ENCODE data around the gene HMGCS2.

HMGCS2 gene

DNA sequence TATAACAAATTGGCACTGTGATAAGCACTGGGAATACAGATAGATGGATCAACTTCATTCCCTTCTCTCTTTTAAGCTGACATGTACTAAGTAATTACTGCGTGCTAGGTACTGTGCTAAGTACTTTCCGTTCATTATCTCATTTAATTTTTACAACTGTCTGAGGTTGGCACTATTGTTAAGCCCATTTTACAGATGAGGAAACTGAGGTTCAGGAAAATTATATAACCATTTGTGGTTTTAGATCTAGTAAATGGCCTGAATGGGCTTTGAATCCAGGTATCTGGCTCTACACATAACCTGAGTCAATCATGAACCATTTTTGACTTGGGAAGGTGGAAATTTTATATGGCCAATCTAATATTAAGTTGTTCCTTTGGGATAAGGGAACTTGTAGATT lies 3.6 kb upstream of the HMGCS2 start:
- FAIRE-seq, result no peak
- DNase-seq (ENCODE audit: insufficient read length, low spot score), result no peak
- TF ChIP-seq, protein P1, sequence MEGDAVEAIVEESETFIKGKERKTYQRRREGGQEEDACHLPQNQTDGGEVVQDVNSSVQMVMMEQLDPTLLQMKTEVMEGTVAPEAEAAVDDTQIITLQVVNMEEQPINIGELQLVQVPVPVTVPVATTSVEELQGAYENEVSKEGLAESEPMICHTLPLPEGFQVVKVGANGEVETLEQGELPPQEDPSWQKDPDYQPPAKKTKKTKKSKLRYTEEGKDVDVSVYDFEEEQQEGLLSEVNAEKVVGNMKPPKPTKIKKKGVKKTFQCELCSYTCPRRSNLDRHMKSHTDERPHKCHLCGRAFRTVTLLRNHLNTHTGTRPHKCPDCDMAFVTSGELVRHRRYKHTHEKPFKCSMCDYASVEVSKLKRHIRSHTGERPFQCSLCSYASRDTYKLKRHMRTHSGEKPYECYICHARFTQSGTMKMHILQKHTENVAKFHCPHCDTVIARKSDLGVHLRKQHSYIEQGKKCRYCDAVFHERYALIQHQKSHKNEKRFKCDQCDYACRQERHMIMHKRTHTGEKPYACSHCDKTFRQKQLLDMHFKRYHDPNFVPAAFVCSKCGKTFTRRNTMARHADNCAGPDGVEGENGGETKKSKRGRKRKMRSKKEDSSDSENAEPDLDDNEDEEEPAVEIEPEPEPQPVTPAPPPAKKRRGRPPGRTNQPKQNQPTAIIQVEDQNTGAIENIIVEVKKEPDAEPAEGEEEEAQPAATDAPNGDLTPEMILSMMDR (IDR thresholded peaks at IDR 0.05; ENCODE audit: insufficient read depth, missing control alignments), result no peak

DNA sequence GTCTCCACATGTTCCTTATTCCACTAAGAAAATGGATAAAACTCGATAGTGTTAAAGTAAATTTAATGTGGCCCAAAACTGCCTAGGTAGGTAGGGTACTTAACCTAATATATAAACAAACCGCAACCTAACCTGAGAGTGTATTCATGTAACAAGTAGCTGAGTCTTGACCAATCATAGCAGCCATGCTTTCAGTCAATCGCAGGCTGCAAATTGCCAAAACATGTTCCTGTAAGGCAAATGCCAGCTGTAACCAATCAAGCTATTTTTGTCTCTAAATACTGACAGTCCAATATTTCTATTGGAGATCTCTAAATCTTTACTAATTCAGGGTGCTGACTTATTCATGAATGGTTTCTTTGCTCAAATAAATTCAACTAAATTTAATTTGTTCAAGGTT lies 3.1 kb upstream of the HMGCS2 start:
- TF ChIP-seq, protein P1 (IDR thresholded peaks at IDR 0.05; ENCODE audit: insufficient read depth, missing control alignments), result no peak
- DNase-seq (ENCODE audit: insufficient read length, low spot score), result no peak
- FAIRE-seq, result no peak

DNA sequence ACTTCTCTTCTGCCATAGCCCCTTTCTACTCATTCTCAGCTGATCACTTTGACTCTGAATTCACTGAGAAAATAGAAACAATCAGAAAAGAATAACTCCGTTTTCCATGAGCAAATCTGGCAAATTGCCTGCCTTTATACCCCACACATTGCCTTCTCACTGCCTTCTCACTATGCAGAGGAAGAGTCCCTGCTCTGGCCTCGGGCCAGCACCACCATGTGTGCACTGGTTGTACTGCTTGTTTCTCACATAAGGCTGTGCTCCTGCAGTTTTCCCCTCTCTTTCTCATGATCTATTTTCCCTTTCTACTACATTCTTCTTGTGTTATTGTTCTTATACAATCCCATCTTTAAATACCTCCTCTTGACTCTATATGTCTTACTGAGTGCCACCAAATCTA lies 2.3 kb upstream of the HMGCS2 start:
- FAIRE-seq, result no peak
- TF ChIP-seq, protein P1 (IDR thresholded peaks at IDR 0.05; ENCODE audit: insufficient read depth, missing control alignments), result no peak
- DNase-seq (ENCODE audit: insufficient read length, low spot score), result no peak

DNA sequence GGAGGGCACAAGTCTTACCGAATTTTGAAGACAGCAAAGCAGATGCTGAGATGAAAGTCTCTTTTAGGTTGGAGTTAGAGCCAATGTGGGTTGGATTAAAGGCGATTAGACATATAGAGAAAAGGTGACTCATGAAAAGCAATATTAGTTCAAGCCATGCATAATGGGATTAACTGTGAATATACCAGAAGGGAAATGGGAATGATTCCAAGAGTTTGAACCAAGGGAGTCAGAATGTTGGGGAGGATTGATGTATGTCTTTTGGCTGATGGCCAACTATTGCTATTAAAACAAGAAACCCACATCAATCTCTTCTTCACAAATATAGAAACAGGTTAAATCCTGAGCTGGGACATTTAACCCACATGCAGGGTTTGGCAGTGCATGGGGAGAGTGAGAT lies 1.2 kb downstream of the HMGCS2 start:
- FAIRE-seq, result no peak

DNA sequence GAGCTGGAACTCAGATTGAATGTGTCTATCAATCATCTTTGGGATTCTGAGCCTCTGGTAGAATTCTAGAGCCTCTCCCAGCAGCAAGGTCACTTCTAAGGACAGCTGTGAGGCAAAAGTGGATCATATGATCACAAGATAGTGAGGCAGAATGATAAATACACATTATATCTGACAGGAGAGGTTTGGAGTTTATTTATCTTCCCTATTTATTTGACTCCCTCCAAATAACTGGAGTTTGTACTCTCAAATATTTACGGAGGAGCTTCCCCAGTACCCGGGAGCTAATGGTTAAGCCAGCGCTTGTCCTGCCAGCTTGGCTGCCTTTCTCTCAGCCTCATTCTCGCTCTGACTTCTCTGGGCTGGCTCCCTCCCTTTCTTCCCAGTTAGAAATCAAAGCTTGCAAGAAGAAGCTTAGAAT lies 2.3 kb downstream of the HMGCS2 start:
- TF ChIP-seq, protein P1 (IDR thresholded peaks at IDR 0.05; ENCODE audit: insufficient read depth, missing control alignments), result no peak
- DNase-seq (ENCODE audit: insufficient read length, low spot score) (no peak), FAIRE-seq (no peak)

More for the DNA sequence above, 1.2 kb downstream of the HMGCS2 start:
- DNase-seq (ENCODE audit: insufficient read length, low spot score), result no peak
- TF ChIP-seq, protein P1 (IDR thresholded peaks at IDR 0.05; ENCODE audit: insufficient read depth, missing control alignments), result no peak

DNA sequence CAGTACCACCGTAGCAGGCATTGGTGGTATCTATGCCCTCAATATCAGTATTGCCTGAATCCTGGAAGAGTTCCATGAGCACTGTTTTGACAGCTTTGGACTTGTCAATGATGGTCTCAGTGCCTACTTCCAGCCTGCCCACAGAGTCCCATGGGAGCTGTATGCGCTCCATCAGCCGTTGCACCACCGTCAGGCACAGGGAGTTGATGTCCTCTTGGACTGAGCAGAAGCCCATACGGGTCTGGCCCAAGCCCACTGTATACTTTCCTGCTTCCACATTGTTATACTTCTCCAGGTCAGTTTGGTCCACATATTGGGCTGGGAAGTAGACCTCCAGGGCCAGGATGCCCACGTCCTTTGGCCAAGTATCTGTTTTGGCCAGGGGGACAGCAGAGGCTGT lies 4.5 kb downstream of the HMGCS2 start:
- no peak for DNase-seq (ENCODE audit: insufficient read length, low spot score)

DNA sequence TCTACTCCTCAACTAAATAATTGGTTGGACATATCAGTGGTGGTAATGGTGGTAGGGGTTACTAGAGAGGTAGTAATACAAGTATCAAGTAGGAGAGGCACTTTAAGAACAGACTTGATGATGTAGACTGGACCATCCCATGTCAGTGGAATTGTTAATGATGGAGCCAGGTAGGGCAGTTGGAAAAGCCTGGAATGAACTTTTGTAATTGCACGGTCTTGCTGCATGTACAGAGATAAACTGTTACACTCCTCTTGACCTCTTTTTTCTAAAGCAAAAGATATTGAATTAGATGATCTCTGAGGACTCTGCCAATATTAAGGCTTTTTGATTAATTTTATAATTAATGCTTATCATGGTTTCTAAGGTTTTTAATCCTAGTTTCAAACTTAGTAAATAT lies 5.8 kb downstream of the HMGCS2 start:
- no peak for DNase-seq (ENCODE audit: insufficient read length, low spot score)
- no peak for FAIRE-seq
- TF ChIP-seq, protein P1 (IDR thresholded peaks at IDR 0.05; ENCODE audit: insufficient read depth, missing control alignments), result no peak

More for the DNA sequence above, 4.5 kb downstream of the HMGCS2 start:
- TF ChIP-seq, protein P1 (IDR thresholded peaks at IDR 0.05; ENCODE audit: insufficient read depth, missing control alignments), result no peak
- FAIRE-seq, result no peak
